OCI-LY1 (cell line): ENCODE measurements around the gene PRKCH.

Experiments used
- H2AFZ ChIP-seq: fragments of 200-600 bp; sonication (generic), shearing (Covaris generic); 2 replicates; pipeline ENCODE4 v1.6.0; 2014; ENCODE audit warnings: antibody characterized with exemption, mild to moderate bottlenecking, low read length
- H3F3A ChIP-seq: fragments of 200-600 bp; sonication (generic), shearing (Covaris generic); 2 replicates; pipeline ENCODE4 v1.6.0; 2014; ENCODE audit warnings: mild to moderate bottlenecking, antibody characterized with exemption, low read length, moderate library complexity; ENCODE audit not compliant: insufficient read depth
- H3K27ac ChIP-seq: fragments of 200-600 bp; sonication (generic); 2 replicates; pipeline ENCODE4 v1.5.1; 2014; ENCODE audit warnings: low read length, mixed run types, mild to moderate bottlenecking, low read depth; ENCODE audit not compliant: poor library complexity, severe bottlenecking
- H3K27me3 ChIP-seq: fragments of 200-600 bp; sonication (generic); 2 replicates; pipeline ENCODE4 v1.6.0; 2014; ENCODE audit warnings: antibody characterized with exemption, mild to moderate bottlenecking, low read length, moderate library complexity; ENCODE audit not compliant: insufficient read depth
- H3K36me3 ChIP-seq: fragments of 200-600 bp; sonication (generic); 2 replicates; pipeline ENCODE4 v1.6.1; 2014; ENCODE audit warnings: mild to moderate bottlenecking, antibody characterized with exemption, low read length, moderate library complexity, mixed read lengths; ENCODE audit not compliant: insufficient read depth
- H3K4me1 ChIP-seq: fragments of 200-600 bp; sonication (generic); 2 replicates; pipeline ENCODE4 v1.5.1; 2014; ENCODE audit warnings: mild to moderate bottlenecking, low read length, moderate library complexity; ENCODE audit not compliant: insufficient read depth, severe bottlenecking
- H3K4me2 ChIP-seq: fragments of 200-600 bp; sonication (generic), shearing (Covaris generic); 2 replicates; pipeline ENCODE4 v1.6.1; 2014; ENCODE audit warnings: low read length
- H3K4me3 ChIP-seq: fragments of 200-600 bp; sonication (generic); 2 replicates; pipeline ENCODE4 v1.5.1; 2014; ENCODE audit warnings: low read length, low read depth, mild to moderate bottlenecking, mixed read lengths; ENCODE audit not compliant: poor library complexity, severe bottlenecking
- H3K79me2 ChIP-seq: fragments of 200-600 bp; shearing (Covaris generic); 2 replicates; pipeline ENCODE4 v1.6.1; 2016; ENCODE audit warnings: mixed run types, low read length, mixed read lengths; ENCODE audit not compliant: insufficient read depth
- H3K9ac ChIP-seq: fragments of 200-600 bp; sonication (generic), shearing (Covaris generic); 2 replicates; pipeline ENCODE4 v1.6.1; 2014; ENCODE audit warnings: mild to moderate bottlenecking, low read length, mixed read lengths
- H3K9me2 ChIP-seq: fragments of 200-600 bp; sonication (generic), shearing (Covaris generic); 2 replicates; pipeline ENCODE4 v1.6.1; 2014; ENCODE audit warnings: low read depth, mild to moderate bottlenecking, low read length, mixed read lengths
- H3K9me3 ChIP-seq: fragments of 200-600 bp; shearing (Covaris generic); 2 replicates; pipeline ENCODE4 v1.6.1; 2014; ENCODE audit warnings: low read length, mixed read lengths
- H4K20me1 ChIP-seq: fragments of 200-600 bp; sonication (generic), shearing (Covaris generic); 2 replicates; pipeline ENCODE4 v1.6.0; 2016; ENCODE audit warnings: mild to moderate bottlenecking, low read length; ENCODE audit not compliant: insufficient read depth
- EZH2 ChIP-seq: fragments of 200-600 bp; sonication (generic), shearing (Covaris generic); IDR thresholded peaks from 2 replicates; pipeline ENCODE4 v1.8.0; 2017; ENCODE audit warnings: borderline replicate concordance, mixed run types, mild to moderate bottlenecking, antibody characterized with exemption, low read length, moderate library complexity, mixed read lengths
- TF ChIP-seq, protein P1 (sequence below): fragments of 200-600 bp; sonication (generic), shearing (Covaris generic); IDR thresholded peaks from 2 replicates; pipeline ENCODE4 v1.5.1; 2017; ENCODE audit warnings: mild to moderate bottlenecking, antibody characterized with exemption, low read length, moderate library complexity, mixed read lengths

PRKCH gene

DNA sequence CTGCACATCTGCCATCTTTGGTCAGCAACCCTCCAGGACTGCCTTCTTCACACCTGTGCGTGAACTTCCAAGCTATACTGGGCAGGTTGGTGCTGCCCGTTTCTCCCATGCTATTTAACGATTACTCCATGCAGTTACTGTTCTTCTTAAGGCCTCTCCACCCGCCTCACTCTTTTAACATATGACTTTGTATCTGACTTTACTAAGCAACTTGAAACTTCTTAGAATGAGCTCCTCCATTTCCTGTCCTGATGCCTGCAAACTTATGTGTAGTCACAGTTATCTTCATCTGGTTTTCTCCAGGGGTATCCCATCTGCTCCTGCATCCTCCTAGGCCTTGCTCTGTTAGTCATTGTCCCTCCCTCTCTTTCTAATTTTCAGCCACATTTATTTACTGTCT is 35.7 kb downstream of the PRKCH start:
- Histone ChIP-seq H3K27ac (no peak overlapping the region), H4K20me1 (no peaks in the 10 kb centered on the region), H3K9ac (no peak overlapping the region), H3K9me2 (no peaks in the 10 kb centered on the region), H2AFZ (no peak overlapping the region), H3F3A (no peaks in the 10 kb centered on the region), H3K4me1 (no peaks in the 10 kb centered on the region), H3K9me3 (no peaks in the 10 kb centered on the region), H3K4me3 (no peak overlapping the region), H3K36me3 (no peaks in the 10 kb centered on the region), H3K27me3 (no peaks in the 10 kb centered on the region), H3K4me2 (no peak overlapping the region), H3K79me2 (no peaks in the 10 kb centered on the region)
- no peak for TF ChIP-seq EZH2
- TF ChIP-seq, protein P1, sequence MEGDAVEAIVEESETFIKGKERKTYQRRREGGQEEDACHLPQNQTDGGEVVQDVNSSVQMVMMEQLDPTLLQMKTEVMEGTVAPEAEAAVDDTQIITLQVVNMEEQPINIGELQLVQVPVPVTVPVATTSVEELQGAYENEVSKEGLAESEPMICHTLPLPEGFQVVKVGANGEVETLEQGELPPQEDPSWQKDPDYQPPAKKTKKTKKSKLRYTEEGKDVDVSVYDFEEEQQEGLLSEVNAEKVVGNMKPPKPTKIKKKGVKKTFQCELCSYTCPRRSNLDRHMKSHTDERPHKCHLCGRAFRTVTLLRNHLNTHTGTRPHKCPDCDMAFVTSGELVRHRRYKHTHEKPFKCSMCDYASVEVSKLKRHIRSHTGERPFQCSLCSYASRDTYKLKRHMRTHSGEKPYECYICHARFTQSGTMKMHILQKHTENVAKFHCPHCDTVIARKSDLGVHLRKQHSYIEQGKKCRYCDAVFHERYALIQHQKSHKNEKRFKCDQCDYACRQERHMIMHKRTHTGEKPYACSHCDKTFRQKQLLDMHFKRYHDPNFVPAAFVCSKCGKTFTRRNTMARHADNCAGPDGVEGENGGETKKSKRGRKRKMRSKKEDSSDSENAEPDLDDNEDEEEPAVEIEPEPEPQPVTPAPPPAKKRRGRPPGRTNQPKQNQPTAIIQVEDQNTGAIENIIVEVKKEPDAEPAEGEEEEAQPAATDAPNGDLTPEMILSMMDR = no peak

GRCh38 chr14:61358554-61359226 is 37.3 kb downstream of the PRKCH start:
- Histone ChIP-seq H3F3A (no peaks in the 10 kb centered on the region), H3K9me3 (no peaks in the 10 kb centered on the region), H2AFZ (no peak overlapping the region), H3K27me3 (no peaks in the 10 kb centered on the region), H3K36me3 (no peaks in the 10 kb centered on the region), H4K20me1 (no peaks in the 10 kb centered on the region), H3K79me2 (no peaks in the 10 kb centered on the region), H3K9ac (no peak overlapping the region), H3K9me2 (no peaks in the 10 kb centered on the region), H3K4me1 (no peaks in the 10 kb centered on the region), H3K4me2 (no peak overlapping the region), H3K27ac (no peak overlapping the region), H3K4me3 (no peak overlapping the region)
- TF ChIP-seq, protein P1 = no peak
- no peak for TF ChIP-seq EZH2

DNA sequence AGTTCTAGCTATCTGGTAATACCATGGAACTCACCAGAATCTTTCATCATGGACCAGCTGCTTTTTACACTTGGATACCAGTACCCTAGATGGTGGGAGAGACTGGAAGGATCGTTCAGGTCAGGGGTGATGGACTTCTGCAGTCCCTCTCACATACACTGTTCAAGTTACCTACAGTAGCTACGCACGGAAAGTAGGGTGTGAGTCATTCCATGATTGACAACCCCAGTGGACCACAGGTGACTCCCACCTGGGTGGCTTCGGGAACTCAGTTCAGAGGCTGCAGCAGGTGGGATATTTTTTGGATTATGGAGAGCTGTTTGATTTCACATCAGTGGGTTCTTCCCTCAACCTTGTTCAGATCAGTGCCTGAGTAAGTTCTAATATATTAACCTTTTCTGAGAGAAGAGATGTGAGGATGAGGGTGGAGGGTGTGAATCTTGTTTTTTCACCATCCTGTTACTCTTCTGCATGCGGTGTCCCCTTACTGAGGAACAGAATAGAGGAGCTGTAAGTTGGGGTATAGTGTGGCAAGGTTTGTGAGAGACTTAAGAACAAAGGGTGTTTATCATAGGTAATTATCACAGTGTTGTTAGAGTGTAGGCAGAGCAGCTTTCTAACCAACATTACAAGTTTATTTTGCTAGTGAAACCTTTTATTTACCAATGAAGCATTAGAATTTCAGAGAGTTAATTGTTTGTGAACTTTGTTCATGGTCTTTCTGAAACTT is 39.6 kb downstream of the PRKCH start:
- no peaks in the 10 kb centered on the region for H3K9me2 ChIP-seq
- no peak overlapping the region for H3K4me2 ChIP-seq
- H3K4me1 ChIP-seq = no peaks in the 10 kb centered on the region
- no peak overlapping the region for H3K27ac ChIP-seq
- H3K9ac ChIP-seq = no peak overlapping the region
- H3K9me3 ChIP-seq = no peaks in the 10 kb centered on the region
- no peak overlapping the region for H3K4me3 ChIP-seq
- H3K36me3 ChIP-seq = no peaks in the 10 kb centered on the region
- H3F3A ChIP-seq = no peaks in the 10 kb centered on the region
- TF ChIP-seq, protein P1 = no peak
- TF ChIP-seq EZH2 = no peak
- H4K20me1 ChIP-seq = no peaks in the 10 kb centered on the region
- H2AFZ ChIP-seq = no peak overlapping the region
- H3K79me2 ChIP-seq = no peaks in the 10 kb centered on the region
- no peaks in the 10 kb centered on the region for H3K27me3 ChIP-seq
